ENCODE data around the gene NETO1. TPM values are rescaled to one million over a fixed set of nuclear protein-coding genes. Genes with fewer than 3 reads are reported as not detected.

The NETO1 gene
- total RNA-seq, 4 donors from 2014 or later = 1.0 TPM; not detected in 3

GRCh38 chr18:72899338-72899737 is 31.6 kb upstream of the NETO1 start:
- intact Hi-C loops (cut with DNase I; ENCODE audit: low total_unique reads) = no loop called here
- H3K36me3 ChIP-seq = no peaks in the 10 kb centered on the region
- no peak overlapping the region for H3K27ac ChIP-seq
- TF ChIP-seq CTCF (IDR thresholded peaks at IDR 0.05) (no peak), POLR2A (IDR thresholded peaks at IDR 0.05) (no peak)
- no peak for DNase-seq
- no peaks in the 10 kb centered on the region for H3K27me3 ChIP-seq
- no peak overlapping the region for H3K4me3 ChIP-seq
- H3K4me1 ChIP-seq = no peaks in the 10 kb centered on the region
- H3K9me3 ChIP-seq = no peaks in the 10 kb centered on the region

- intact Hi-C loops (cut with DNase I; ENCODE audit: low total_unique reads) = no loop called here
Observed at GRCh38 chr18:72898870-72899269, 31.1 kb upstream of the NETO1 start.

GRCh38 chr18:72895548-72895947 is 27.8 kb upstream of the NETO1 start:
- Histone ChIP-seq H3K4me1 (no peaks in the 10 kb centered on the region), H3K9me3 (no peaks in the 10 kb centered on the region), H3K4me3 (no peak overlapping the region), H3K27ac (no peak overlapping the region), H3K36me3 (no peaks in the 10 kb centered on the region), H3K27me3 (no peaks in the 10 kb centered on the region)
- TF ChIP-seq POLR2A (IDR thresholded peaks at IDR 0.05) (no peak), CTCF (IDR thresholded peaks at IDR 0.05) (no peak)
- DNase-seq = no peak
- intact Hi-C loops (cut with DNase I; ENCODE audit: low total_unique reads) = no loop called here

More at GRCh38 chr18:72898870-72899269, 31.1 kb upstream of the NETO1 start:
- Histone ChIP-seq H3K4me3 (no peak overlapping the region), H3K9me3 (no peaks in the 10 kb centered on the region), H3K4me1 (no peaks in the 10 kb centered on the region), H3K27me3 (no peaks in the 10 kb centered on the region), H3K27ac (no peak overlapping the region), H3K36me3 (no peaks in the 10 kb centered on the region)
- TF ChIP-seq POLR2A (IDR thresholded peaks at IDR 0.05) = no peak
- no peak for TF ChIP-seq CTCF (IDR thresholded peaks at IDR 0.05)
- DNase-seq = no peak

GRCh38 chr18:72878561-72878960 is 10.8 kb upstream of the NETO1 start:
- H3K9me3 ChIP-seq = no peaks in the 10 kb centered on the region
- H3K27ac ChIP-seq = no peak overlapping the region
- no peak overlapping the region for H3K4me3 ChIP-seq
- no peaks in the 10 kb centered on the region for H3K27me3 ChIP-seq
- intact Hi-C loops (cut with DNase I; ENCODE audit: low total_unique reads) = no loop called here
- DNase-seq = no peak
- H3K4me1 ChIP-seq = no peaks in the 10 kb centered on the region
- no peaks in the 10 kb centered on the region for H3K36me3 ChIP-seq
- no peak for TF ChIP-seq CTCF (IDR thresholded peaks at IDR 0.05)
- TF ChIP-seq POLR2A (IDR thresholded peaks at IDR 0.05) = no peak

- intact Hi-C loops (cut with DNase I; ENCODE audit: low total_unique reads) = no loop called here
- no peak for DNase-seq
- Histone ChIP-seq H3K4me1 (no peaks in the 10 kb centered on the region), H3K9me3 (no peaks in the 10 kb centered on the region), H3K4me3 (no peak overlapping the region), H3K36me3 (no peaks in the 10 kb centered on the region), H3K27me3 (no peaks in the 10 kb centered on the region), H3K27ac (no peak overlapping the region)
- no peak for TF ChIP-seq POLR2A (IDR thresholded peaks at IDR 0.05)
- no peak for TF ChIP-seq CTCF (IDR thresholded peaks at IDR 0.05)
Observed at GRCh38 chr18:72878143-72878542, 10.4 kb upstream of the NETO1 start.

All from uterus (tissue), 4 donors.